Common myeloid progenitor, CD34-positive (primary cell): Measurements from ENCODE around the gene MMS22L.
"Not testable (repeated sequence)": the region's sequence is repeated elsewhere in the genome, so short reads cannot be mapped to it uniquely, and the experiment has no call there.

ENCODE experiments used
- CTCF ChIA-PET: fragments of 350-600 bp; sonication (Branson Sonifier 250); formaldehyde crosslinking; loops from one replicate; lab custom pipeline; 2021; ENCODE audit warnings: antibody characterized with exemption; lab: Charles Lee
- POLR2A ChIA-PET: fragments of 350-600 bp; sonication (Branson Sonifier 250); formaldehyde crosslinking; loops from one replicate; lab custom pipeline; 2021; ENCODE audit warnings: antibody characterized with exemption; lab: Charles Lee
- DNase-seq, 3 donors: peaks; one replicate each; pipeline versions ENCODE4 v3.0.0 to v3.0.0-alpha.2; 2013
- H3K27ac ChIP-seq, 2 experiments: 1 replicate in 1 of 2; 2 replicates in 1 of 2; pipeline ENCODE4 v1.7.0; 2013; ENCODE audit warnings: inconsistent platforms in 2 of 2, low read length in 2 of 2, mild to moderate bottlenecking in 2 of 2, low read depth in 1 of 2, moderate library complexity in 1 of 2; ENCODE audit not compliant: severe bottlenecking in 2 of 2, insufficient read depth in 1 of 2, poor library complexity in 1 of 2
- H3K27me3 ChIP-seq, 5 experiments: replicated peaks in 2 of 5; 1 replicate in 3 of 5; 2 replicates in 2 of 5; pipeline versions ENCODE4 v1.6.1 to v1.7.0; 2013; ENCODE audit warnings: low read length in 4 of 5, mild to moderate bottlenecking in 2 of 5, moderate library complexity in 2 of 5, inconsistent platforms in 1 of 5; ENCODE audit not compliant: insufficient read depth in 5 of 5, control insufficient read depth in 4 of 5
- H3K36me3 ChIP-seq, 4 experiments: 1 replicate in 2 of 4; 2 replicates in 2 of 4; pipeline versions ENCODE4 v1.6.1 to v1.7.0; 2013; ENCODE audit warnings: low read length in 3 of 4, control low read depth in 1 of 4, mild to moderate bottlenecking in 1 of 4; ENCODE audit not compliant: control insufficient read depth in 4 of 4, insufficient read depth in 4 of 4
- H3K4me1 ChIP-seq, 4 experiments: 1 replicate in 3 of 4; 2 replicates in 1 of 4; pipeline versions ENCODE4 v1.6.1 to v1.7.1; 2013; ENCODE audit warnings: low read length in 3 of 4, mild to moderate bottlenecking in 3 of 4, control low read depth in 1 of 4, inconsistent platforms in 1 of 4, moderate library complexity in 1 of 4; ENCODE audit not compliant: control insufficient read depth in 4 of 4, insufficient read depth in 4 of 4; ENCODE audit errors: control extremely low read depth in 1 of 4
- H3K4me3 ChIP-seq, 7 experiments: 1 replicate in 4 of 7; 2 replicates in 3 of 7; pipeline versions ENCODE4 v1.5.1 to v1.7.0; 2013; ENCODE audit warnings: mild to moderate bottlenecking in 7 of 7, low read length in 6 of 7, moderate library complexity in 6 of 7, inconsistent platforms in 2 of 7, low read depth in 2 of 7, control low read depth in 1 of 7; ENCODE audit not compliant: insufficient read depth in 4 of 7, control insufficient read depth in 1 of 7; ENCODE audit errors: extremely low read depth in 1 of 7
- H3K9me3 ChIP-seq, 5 experiments: 1 replicate in 4 of 5; 2 replicates in 1 of 5; pipeline versions ENCODE4 v1.6.1 to v1.7.1; 2013; ENCODE audit warnings: low read length in 4 of 5, mild to moderate bottlenecking in 2 of 5, inconsistent platforms in 1 of 5, low read depth in 1 of 5, moderate library complexity in 1 of 5; ENCODE audit not compliant: control insufficient read depth in 4 of 5, insufficient read depth in 2 of 5; ENCODE audit errors: control extremely low read depth in 1 of 5
- WGBS: methylation state at CpG from one replicate; pipeline ENCODE4 v1.1.5; 2013; ENCODE audit not compliant: insufficient coverage; 5-methylcytosine and 5-hydroxymethylcytosine counted together

MMS22L gene

DNA sequence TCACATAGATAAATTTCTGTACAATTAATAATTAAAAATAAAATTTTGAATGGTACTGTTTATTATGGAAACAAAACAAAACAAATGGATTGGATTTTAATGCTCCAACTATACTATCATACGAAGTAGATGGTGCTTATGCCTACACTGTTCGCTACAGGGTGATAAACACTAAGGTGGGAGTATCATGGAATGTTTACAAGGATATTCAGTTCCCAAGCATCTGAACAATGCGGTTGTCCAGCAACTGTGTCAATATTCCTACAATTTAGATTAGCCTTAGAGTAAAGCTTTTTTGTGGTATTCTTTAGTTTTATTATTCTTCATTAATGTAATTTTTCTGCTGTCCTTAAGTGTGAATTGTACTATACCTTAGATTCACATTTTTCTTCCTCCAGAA is 105.1 kb downstream of the MMS22L start:
- Histone ChIP-seq H3K27ac (no peak overlapping the region), H3K4me3 (no peak overlapping the region), H3K36me3 (peaks cover 2 to 44% (median 6%) of the 10 kb centered on the region in 4 experiments), H3K9me3 (peaks cover 0 to 3% (median 0%) of the 10 kb centered on the region in 5 experiments), H3K27me3 (no peaks in the 10 kb centered on the region), H3K4me1 (no peaks in the 10 kb centered on the region)
- ChIA-PET POLR2A (no interaction called here), CTCF (interaction anchor here (2.7 kb wide), 1 partner anchor 10 kb away, joined by 14 read pairs; no protein-coding TSS in a partner anchor)
- 100% methylated on average over 1 of the region's 3 CpGs for WGBS
- no peak for DNase-seq

DNA sequence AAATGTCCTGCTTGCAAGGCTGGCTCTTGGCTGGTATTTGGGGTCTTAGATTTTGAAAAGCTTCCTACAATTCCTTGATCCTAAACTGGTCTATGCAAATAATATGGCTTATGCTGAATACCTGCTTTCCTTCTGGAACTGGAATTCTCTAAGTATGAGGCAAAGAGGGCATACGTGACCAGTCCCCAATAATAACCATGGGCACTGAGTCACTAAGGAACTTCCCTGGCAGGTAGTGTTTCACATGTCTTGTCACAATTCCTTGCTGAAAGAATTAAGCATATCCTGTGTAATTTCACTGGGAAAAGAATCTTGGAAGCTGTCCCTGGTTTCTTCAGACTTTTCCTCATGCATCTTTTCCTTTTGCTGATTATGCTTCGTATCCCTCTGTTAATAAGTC is 106.5 kb downstream of the MMS22L start:
- POLR2A ChIA-PET, result no interaction called here
- H3K4me1 ChIP-seq, result no peaks in the 10 kb centered on the region
- H3K9me3 ChIP-seq, result peaks cover 0 to 3% (median 0%) of the 10 kb centered on the region in 5 experiments
- CTCF ChIA-PET, result interaction anchor here (2.7 kb wide), 1 partner anchor 11 kb away, joined by 14 read pairs; no protein-coding TSS in a partner anchor
- H3K4me3 ChIP-seq, result no peak overlapping the region
- no peak for DNase-seq
- H3K27ac ChIP-seq, result no peak overlapping the region
- WGBS, result 100% methylated on average over 1 of the region's 2 CpGs
- H3K27me3 ChIP-seq, result no peaks in the 10 kb centered on the region
- H3K36me3 ChIP-seq, result peaks cover 1 to 36% (median 7%) of the 10 kb centered on the region in 4 experiments

DNA sequence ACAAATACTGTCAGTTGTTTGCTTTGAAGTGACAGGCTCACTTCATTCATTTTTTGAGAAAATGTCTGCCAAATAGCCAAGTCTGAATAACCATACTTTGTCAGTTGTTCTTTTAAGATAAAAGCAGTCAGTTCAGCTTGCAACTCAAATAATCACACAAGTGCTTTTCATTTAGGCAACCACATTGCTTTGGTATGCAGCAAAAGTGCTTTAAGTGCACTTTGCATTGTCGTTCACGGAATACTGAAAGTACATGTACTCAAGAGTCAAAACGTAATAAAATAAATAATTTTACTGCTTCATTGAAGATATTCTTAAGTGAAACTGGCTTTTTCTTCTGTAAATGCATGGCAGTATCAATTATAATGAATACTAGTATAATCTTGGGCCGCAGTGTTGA is 107.2 kb downstream of the MMS22L start:
- Histone ChIP-seq H3K9me3 (peaks cover 0 to 3% (median 0%) of the 10 kb centered on the region in 5 experiments), H3K4me3 (no peak overlapping the region), H3K27me3 (no peaks in the 10 kb centered on the region), H3K27ac (no peak overlapping the region), H3K4me1 (no peaks in the 10 kb centered on the region), H3K36me3 (peaks cover 0 to 38% (median 9%) of the 10 kb centered on the region in 4 experiments)
- ChIA-PET CTCF (interaction anchor here (2.7 kb wide), 1 partner anchor 12 kb away, joined by 14 read pairs; no protein-coding TSS in a partner anchor), POLR2A (no interaction called here)
- no CpG with 5 or more reads among the region's 4 CpGs for WGBS
- DNase-seq, result no peak

DNA sequence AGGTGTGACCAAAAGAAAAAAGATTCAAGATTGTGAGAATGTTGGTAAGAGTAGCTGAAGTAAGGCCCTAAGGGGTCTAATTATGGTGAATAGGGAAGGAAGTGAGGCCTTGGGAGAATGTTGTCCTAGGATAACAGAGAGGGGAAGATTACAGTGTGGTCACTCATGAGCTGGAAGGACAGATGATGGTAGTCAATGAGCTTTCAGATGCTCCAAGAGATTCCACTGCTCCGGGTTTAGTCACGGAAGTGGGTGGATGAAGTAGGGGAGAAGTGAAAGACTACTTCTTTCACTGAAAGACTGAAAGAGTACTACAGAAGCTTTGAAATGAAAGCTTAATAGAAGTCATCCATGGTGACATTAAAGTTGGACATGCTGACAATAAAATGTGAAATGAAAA is 108.5 kb downstream of the MMS22L start:
- CTCF ChIA-PET, result interaction anchor here (1.1 kb wide), 1 partner anchor 15 kb away, joined by 3 read pairs; no protein-coding TSS in a partner anchor
- DNase-seq, result no peak
- Histone ChIP-seq H3K27ac (no peak overlapping the region), H3K4me1 (no peaks in the 10 kb centered on the region), H3K36me3 (peaks cover 0 to 27% (median 11%) of the 10 kb centered on the region in 4 experiments), H3K9me3 (peaks cover 0 to 3% (median 0%) of the 10 kb centered on the region in 5 experiments), H3K4me3 (no peak overlapping the region), H3K27me3 (no peaks in the 10 kb centered on the region)
- 100% methylated on average over 2 of the region's 2 CpGs for WGBS
- POLR2A ChIA-PET, result no interaction called here

DNA sequence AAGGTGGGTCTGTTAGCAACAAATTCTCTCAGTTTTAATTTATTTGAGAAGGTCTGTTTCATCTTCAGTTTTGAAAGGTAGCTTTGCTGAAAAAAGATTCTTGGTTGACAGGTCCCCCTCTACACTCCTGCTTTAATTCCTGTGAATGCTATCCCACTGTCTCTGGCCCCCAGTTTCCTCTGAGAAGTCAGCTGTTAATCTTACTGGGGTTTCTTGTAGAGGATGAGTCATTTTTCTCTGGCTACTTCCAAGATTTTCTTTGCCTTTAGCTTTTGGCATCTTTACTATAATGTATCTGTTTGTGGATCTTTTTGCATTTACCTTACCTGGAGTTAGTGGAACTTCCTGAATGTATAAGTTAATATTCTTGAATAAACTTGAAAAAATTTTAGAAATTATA is 122.7 kb downstream of the MMS22L start:
- peak in 2 of 3 donors; percentile 11 to 26 for DNase-seq
- H3K4me3 ChIP-seq, result no peak overlapping the region
- H3K4me1 ChIP-seq, result no peaks in the 10 kb centered on the region
- ChIA-PET POLR2A (no interaction called here), CTCF (no interaction called here)
- H3K27ac ChIP-seq, result no peak overlapping the region
- H3K27me3 ChIP-seq, result no peaks in the 10 kb centered on the region
- peaks cover 10 to 38% (median 27%) of the 10 kb centered on the region in 4 experiments for H3K36me3 ChIP-seq
- H3K9me3 ChIP-seq, result peaks cover 0 to 15% (median 4%) of the 10 kb centered on the region in 5 experiments

DNA sequence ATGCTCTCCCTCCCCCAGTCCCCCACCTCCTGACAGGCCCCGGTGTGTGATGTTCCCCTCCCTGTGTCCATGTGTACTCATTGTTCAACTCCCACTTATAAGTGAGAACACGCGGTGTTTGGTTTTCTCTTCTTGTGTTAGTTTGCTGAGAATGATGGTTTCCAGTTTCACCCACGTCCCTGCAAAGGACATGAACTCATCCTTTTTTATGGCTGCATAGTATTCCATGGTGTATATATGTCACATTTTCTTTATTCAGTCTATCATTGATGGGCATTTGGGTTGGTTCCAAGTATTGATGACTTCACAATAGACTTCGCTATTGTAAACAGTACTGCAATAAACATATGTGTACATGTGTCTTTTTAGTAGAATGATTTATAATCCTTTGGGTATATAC is 127.6 kb downstream of the MMS22L start:
- H3K9me3 ChIP-seq, DNase-seq, CTCF ChIA-PET, H3K4me3 ChIP-seq, H3K4me1 ChIP-seq, POLR2A ChIA-PET, H3K27ac ChIP-seq, H3K27me3 ChIP-seq: not testable (repeated sequence)
- H3K36me3 ChIP-seq, result peaks cover 9 to 23% (median 14%) of the 10 kb centered on the region in 4 experiments
- WGBS, result no CpG with 5 or more reads among the region's 5 CpGs

DNA sequence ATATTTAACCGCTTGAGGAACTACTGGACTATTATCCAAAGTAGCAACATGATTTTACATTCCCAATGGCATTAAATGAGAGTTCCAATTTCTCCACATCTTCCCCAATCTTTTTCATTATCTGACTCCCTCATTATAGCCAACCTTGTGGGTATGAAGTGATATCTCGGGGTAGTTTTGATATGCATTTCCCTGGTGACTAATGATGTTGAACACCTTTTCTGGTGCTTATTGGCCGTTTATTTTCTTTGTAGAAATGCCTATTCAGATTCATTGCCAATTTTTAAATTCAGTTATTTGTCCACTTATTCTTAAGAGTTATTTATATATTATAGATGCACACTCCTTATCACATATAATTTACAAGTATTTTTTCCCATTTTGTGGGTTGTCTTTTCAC is 129.0 kb downstream of the MMS22L start:
- no peaks in the 10 kb centered on the region for H3K27me3 ChIP-seq
- H3K4me3 ChIP-seq, result no peak overlapping the region
- WGBS, result no CpG with 5 or more reads among the region's 3 CpGs
- no peak overlapping the region for H3K27ac ChIP-seq
- no peaks in the 10 kb centered on the region for H3K9me3 ChIP-seq
- H3K4me1 ChIP-seq, result no peaks in the 10 kb centered on the region
- CTCF ChIA-PET, result no interaction called here
- POLR2A ChIA-PET, result no interaction called here
- DNase-seq, result no peak
- H3K36me3 ChIP-seq, result peaks cover 8 to 17% (median 13%) of the 10 kb centered on the region in 4 experiments
